Astrocyte (in vitro differentiated cells and primary cell): ENCODE results near the gene STON2. TPM values are rescaled to one million over a fixed set of nuclear protein-coding genes. Genes with fewer than 3 reads are reported as not detected.

Experiments used
- DNase-seq: peaks from one replicate; pipeline ENCODE4 v3.0.0-alpha.2; 2010; ENCODE audit warnings: low read depth
- FAIRE-seq: peaks from 2 replicates; lab custom pipeline; 2011; peaks lifted over from hg19 to GRCh38; lab: Jason Lieb, UNC
- H2AFZ ChIP-seq: 2 replicates; pipeline ENCODE4 v1.6.0; 2012; ENCODE audit warnings: low read depth, low read length, inconsistent platforms
- H3K27ac ChIP-seq: 2 replicates; pipeline ENCODE4 v1.5.1; 2011; ENCODE audit warnings: low read depth, low read length, inconsistent platforms
- H3K27me3 ChIP-seq: 2 replicates; pipeline ENCODE4 v1.6.0; 2011; ENCODE audit warnings: low read length, inconsistent platforms; ENCODE audit not compliant: insufficient read depth
- H3K36me3 ChIP-seq: 2 replicates; pipeline ENCODE4 v1.5.1; 2011; ENCODE audit warnings: low read length, inconsistent platforms; ENCODE audit not compliant: insufficient read depth
- H3K4me1 ChIP-seq: 2 replicates; pipeline ENCODE4 v1.5.1; 2011; ENCODE audit warnings: low read length, inconsistent platforms; ENCODE audit not compliant: insufficient read depth
- H3K4me2 ChIP-seq: 2 replicates; pipeline ENCODE4 v1.6.0; 2012; ENCODE audit warnings: low read length, inconsistent platforms
- H3K4me3 ChIP-seq: 2 replicates; pipeline ENCODE4 v1.5.1; 2011; ENCODE audit warnings: low read depth, mild to moderate bottlenecking, low read length, inconsistent platforms; ENCODE audit not compliant: insufficient read depth
- H3K79me2 ChIP-seq: 2 replicates; pipeline ENCODE4 v1.6.0; 2012; ENCODE audit warnings: mild to moderate bottlenecking, low read length, inconsistent platforms; ENCODE audit not compliant: insufficient read depth
- H3K9ac ChIP-seq: 2 replicates; pipeline ENCODE4 v1.6.0; 2012; ENCODE audit warnings: mild to moderate bottlenecking, low read length, inconsistent platforms
- H3K9me3 ChIP-seq: 2 replicates; pipeline ENCODE4 v1.5.1; 2012; ENCODE audit warnings: low read depth, mild to moderate bottlenecking, low read length, inconsistent platforms; ENCODE audit not compliant: insufficient read depth
- H4K20me1 ChIP-seq: 2 replicates; pipeline ENCODE4 v1.6.0; 2012; ENCODE audit warnings: low read length, inconsistent platforms; ENCODE audit not compliant: insufficient read depth
- H3K27ac Mint-ChIP-seq: one replicate; pipeline ENCODE4 v1.8.0; 2021; ENCODE audit warnings: mild to moderate bottlenecking, mixed read lengths; ENCODE audit not compliant: unreplicated experiment
- H3K27me3 Mint-ChIP-seq: one replicate; pipeline ENCODE4 v1.8.0; 2021; ENCODE audit warnings: low read depth, mixed read lengths; ENCODE audit not compliant: unreplicated experiment
- H3K36me3 Mint-ChIP-seq: one replicate; pipeline ENCODE4 v1.8.0; 2021; ENCODE audit warnings: low read depth, mixed read lengths; ENCODE audit not compliant: unreplicated experiment
- H3K4me1 Mint-ChIP-seq: one replicate; pipeline ENCODE4 v1.8.0; 2021; ENCODE audit warnings: low read depth, mixed read lengths; ENCODE audit not compliant: unreplicated experiment
- H3K4me3 Mint-ChIP-seq: one replicate; pipeline ENCODE4 v1.8.0; 2021; ENCODE audit warnings: mild to moderate bottlenecking, moderate library complexity, mixed read lengths; ENCODE audit not compliant: unreplicated experiment
- H3K9me3 Mint-ChIP-seq: one replicate; pipeline ENCODE4 v1.8.0; 2021; ENCODE audit warnings: mild to moderate bottlenecking, mixed read lengths; ENCODE audit not compliant: unreplicated experiment
- CTCF ChIP-seq: IDR thresholded peaks from 2 replicates; pipeline ENCODE4 v1.5.1; 2011; ENCODE audit warnings: low read depth, mild to moderate bottlenecking, inconsistent platforms, low read length, moderate library complexity; ENCODE audit not compliant: insufficient read depth
- EZH2 ChIP-seq: IDR thresholded peaks from 2 replicates; pipeline ENCODE4 v1.6.1; 2012; ENCODE audit warnings: mild to moderate bottlenecking, low read length, inconsistent platforms; ENCODE audit not compliant: insufficient read depth
- total RNA-seq: library from RNA; stranded (reverse); gene quantifications from 2 replicates; pipeline ENCODE4 v1.2.1, GENCODE V29; 2021

The STON2 gene
- total RNA-seq, 1 donor from 2014 or later = 52.9 TPM

- H4K20me1 ChIP-seq = no peaks in the 10 kb centered on the region
- H3K36me3 Mint-ChIP-seq = peaks cover 2% of the 10 kb centered on the region
- no peaks in the 10 kb centered on the region for H3K27me3 Mint-ChIP-seq
- H3K4me1 ChIP-seq = no peaks in the 10 kb centered on the region
- H3K9ac ChIP-seq = no peak overlapping the region
- H3K27me3 ChIP-seq = no peaks in the 10 kb centered on the region
- H3K9me3 ChIP-seq = no peaks in the 10 kb centered on the region
- peak overlapping the region; percentile 28 for H3K27ac Mint-ChIP-seq
- H3K79me2 ChIP-seq = no peaks in the 10 kb centered on the region
- H3K36me3 ChIP-seq = no peaks in the 10 kb centered on the region
- H2AFZ ChIP-seq = no peak overlapping the region
- TF ChIP-seq CTCF = no peak
- no peak for TF ChIP-seq EZH2
- H3K4me3 Mint-ChIP-seq = no peak overlapping the region
- no peak overlapping the region for H3K4me3 ChIP-seq
- peaks cover 44% of the 10 kb centered on the region for H3K4me1 Mint-ChIP-seq
- H3K9me3 Mint-ChIP-seq = peaks cover 2% of the 10 kb centered on the region
- FAIRE-seq (no peak), DNase-seq (peak; percentile 23)
- H3K4me2 ChIP-seq = no peak overlapping the region
- no peak overlapping the region for H3K27ac ChIP-seq
Observed at GRCh38 chr14:81313775-81314429, 86.2 kb downstream of the STON2 start.

GRCh38 chr14:81313200-81313599 is 86.9 kb downstream of the STON2 start:
- Histone ChIP-seq H3K4me3 (no peak overlapping the region), H3K4me2 (no peak overlapping the region), H3K9me3 (no peaks in the 10 kb centered on the region), H3K9ac (no peak overlapping the region), H2AFZ (no peak overlapping the region), H3K27me3 (no peaks in the 10 kb centered on the region), H3K79me2 (no peaks in the 10 kb centered on the region), H3K36me3 (no peaks in the 10 kb centered on the region), H3K4me1 (no peaks in the 10 kb centered on the region), H4K20me1 (no peaks in the 10 kb centered on the region), H3K27ac (no peak overlapping the region)
- Mint-ChIP-seq H3K4me1 (peaks cover 44% of the 10 kb centered on the region), H3K27ac (peak overlapping the region; percentile 15), H3K9me3 (peaks cover 2% of the 10 kb centered on the region), H3K27me3 (no peaks in the 10 kb centered on the region), H3K36me3 (peaks cover 2% of the 10 kb centered on the region), H3K4me3 (no peak overlapping the region)
- DNase-seq (no peak), FAIRE-seq (no peak)
- TF ChIP-seq CTCF (no peak), EZH2 (no peak)

- DNase-seq = no peak
- no peak overlapping the region for H3K27ac ChIP-seq
- Mint-ChIP-seq H3K27ac (peak overlapping the region; percentile 76), H3K9me3 (peaks cover 2% of the 10 kb centered on the region), H3K36me3 (peaks cover under 1% of the 10 kb centered on the region), H3K4me1 (peaks cover 44% of the 10 kb centered on the region), H3K27me3 (no peaks in the 10 kb centered on the region), H3K4me3 (no peak overlapping the region)
- no peak overlapping the region for H3K4me3 ChIP-seq
- H2AFZ ChIP-seq = no peak overlapping the region
- no peaks in the 10 kb centered on the region for H4K20me1 ChIP-seq
- H3K9ac ChIP-seq = no peak overlapping the region
- no peaks in the 10 kb centered on the region for H3K36me3 ChIP-seq
- TF ChIP-seq EZH2 (no peak), CTCF (no peak)
- no peaks in the 10 kb centered on the region for H3K27me3 ChIP-seq
- H3K4me1 ChIP-seq = no peaks in the 10 kb centered on the region
- H3K4me2 ChIP-seq = no peak overlapping the region
- H3K79me2 ChIP-seq = no peaks in the 10 kb centered on the region
- no peak for FAIRE-seq
- no peaks in the 10 kb centered on the region for H3K9me3 ChIP-seq
Observed at GRCh38 chr14:81312289-81312876, 87.7 kb downstream of the STON2 start.
